ENCODE measurements around the gene LGR4.

The LGR4 gene

DNA sequence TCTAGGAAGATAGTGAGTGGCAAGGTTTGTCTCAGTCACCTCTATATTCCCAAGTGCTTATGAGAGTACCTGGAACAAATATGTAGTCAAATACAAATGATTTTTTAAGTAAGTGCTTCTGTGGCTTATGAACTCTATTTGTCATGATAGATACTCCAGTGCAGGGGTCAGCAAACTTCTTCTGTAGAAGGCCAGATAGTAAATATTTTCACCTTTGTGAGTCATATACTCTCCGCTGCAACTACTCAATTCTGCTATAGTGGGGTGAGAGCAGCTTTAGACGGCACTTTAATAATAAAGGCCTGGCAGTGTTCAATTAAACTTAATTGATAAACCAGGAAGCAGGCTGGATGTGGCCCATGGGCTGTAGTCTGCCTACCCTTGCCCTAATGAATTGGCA lies 97.2 kb downstream of the LGR4 start:
- no peak for DNase-seq (ENCODE audit: low read depth)

GRCh38 chr11:27373856-27374602 lies 98.6 kb downstream of the LGR4 start:
- DNase-seq (ENCODE audit: low read depth): no peak

GRCh38 chr11:27373392-27373791 lies 99.2 kb downstream of the LGR4 start:
- DNase-seq (ENCODE audit: low read depth): no peak

GRCh38 chr11:27372164-27372563 lies 100.4 kb downstream of the LGR4 start:
- DNase-seq (ENCODE audit: low read depth): no peak

GRCh38 chr11:27371489-27371888 lies 101.1 kb downstream of the LGR4 start:
- no peak for DNase-seq (ENCODE audit: low read depth)

- no peak for DNase-seq (ENCODE audit: low read depth)
These were observed 102.2 kb downstream of the LGR4 start for GRCh38 chr11:27370374-27370773.

DNA sequence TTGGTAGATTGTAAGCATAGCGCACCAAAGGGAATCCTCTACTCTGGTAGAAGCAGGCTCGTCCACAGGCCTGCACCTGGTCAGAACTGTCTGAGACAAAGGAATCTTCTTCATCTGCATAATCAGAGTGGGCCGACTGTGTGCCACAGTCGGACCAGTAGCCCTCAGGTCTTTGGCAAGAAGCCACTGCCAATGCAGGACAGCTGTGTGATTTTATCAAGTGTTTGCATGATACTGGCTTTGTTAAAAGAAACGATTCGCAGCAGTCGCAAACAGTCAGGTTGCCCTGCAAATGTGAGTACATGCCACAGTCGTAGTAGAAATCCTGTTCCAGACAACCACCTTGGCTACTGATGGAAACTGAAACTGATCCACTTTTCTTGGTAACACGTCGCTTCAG lies 104.7 kb downstream of the LGR4 start:
- no peak for DNase-seq (ENCODE audit: low read depth)

GRCh38 chr11:27363576-27364117 lies 108.9 kb downstream of the LGR4 start:
- DNase-seq (ENCODE audit: low read depth): no peak

GRCh38 chr11:27362749-27363575 lies 109.6 kb downstream of the LGR4 start, which contains the start of gene CCDC34:
Gene CCDC34, minus strand, starts transcription at chr11:27363215. Its CDS starts 21 bp downstream, at chr11:27363194.
- DNase-seq (ENCODE audit: low read depth): peak; percentile 68

GRCh38 chr11:27361649-27362431 lies 110.8 kb downstream of the LGR4 start:
- DNase-seq (ENCODE audit: low read depth): no peak

DNA sequence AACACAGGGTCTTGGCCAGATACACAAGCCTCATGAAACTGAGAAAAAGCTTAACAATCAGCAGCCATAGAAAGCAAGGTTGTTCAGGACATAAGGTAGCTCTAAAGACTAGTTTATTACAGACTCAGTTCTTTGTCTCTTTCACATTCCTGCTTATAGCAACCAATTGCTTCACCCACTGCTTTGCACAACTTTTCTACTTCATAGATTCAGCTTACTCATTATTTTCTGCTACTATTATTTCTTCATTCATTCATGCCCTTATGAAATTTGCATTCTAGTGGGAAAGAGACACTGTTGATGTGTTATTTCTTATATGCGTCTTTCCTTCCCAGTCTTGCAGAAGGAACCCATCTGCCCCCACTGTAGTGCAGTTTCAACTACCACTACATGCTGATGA lies 114.3 kb downstream of the LGR4 start:
- no peak for DNase-seq (ENCODE audit: low read depth)

- no peak for DNase-seq (ENCODE audit: low read depth)
These were observed 115.3 kb downstream of the LGR4 start for GRCh38 chr11:27357250-27357649.

- DNase-seq (ENCODE audit: low read depth): no peak
These were observed 115.9 kb downstream of the LGR4 start for GRCh38 chr11:27356624-27357222.

GRCh38 chr11:27355575-27356104 lies 117.0 kb downstream of the LGR4 start:
- no peak for DNase-seq (ENCODE audit: low read depth)

GRCh38 chr11:27354359-27354965 lies 118.1 kb downstream of the LGR4 start:
- DNase-seq (ENCODE audit: low read depth): no peak

DNA sequence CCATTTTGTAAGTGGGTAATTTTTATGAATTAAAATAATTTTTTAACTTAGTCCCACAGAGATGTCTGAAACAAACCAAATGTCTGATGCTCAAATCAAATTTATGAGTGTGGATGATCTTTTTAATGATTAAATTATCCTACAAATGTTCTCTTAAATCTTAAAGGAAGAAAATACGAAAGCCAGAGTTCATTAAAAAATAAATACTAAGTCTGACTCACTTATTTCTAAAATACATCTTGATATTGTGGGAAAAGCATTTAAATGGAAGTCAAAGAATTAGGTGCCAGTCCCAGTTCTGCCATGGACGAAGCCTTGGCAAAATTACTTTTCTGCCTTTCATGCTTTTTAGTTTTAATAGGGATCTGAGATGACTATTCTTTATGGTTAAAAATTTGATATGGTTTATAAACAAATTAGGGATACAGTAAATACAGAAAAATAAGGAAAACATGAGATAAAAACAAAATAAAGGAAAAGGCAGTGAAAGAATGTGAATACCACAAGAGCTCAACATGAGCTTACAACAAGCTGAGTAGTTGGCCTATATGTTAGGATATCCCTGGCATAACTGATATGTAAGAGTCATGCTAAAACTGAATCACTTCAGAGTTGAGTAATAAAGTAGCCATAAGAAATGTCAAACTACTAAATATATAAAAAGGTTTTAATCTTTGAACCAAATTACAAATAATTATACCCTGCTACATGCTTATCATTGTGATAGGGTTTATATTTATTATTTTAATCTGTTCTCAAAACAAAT lies 118.8 kb downstream of the LGR4 start:
- no peak for DNase-seq (ENCODE audit: low read depth)

- no peak for DNase-seq (ENCODE audit: low read depth)
These were observed 119.8 kb downstream of the LGR4 start for GRCh38 chr11:27352781-27353180.

DNA sequence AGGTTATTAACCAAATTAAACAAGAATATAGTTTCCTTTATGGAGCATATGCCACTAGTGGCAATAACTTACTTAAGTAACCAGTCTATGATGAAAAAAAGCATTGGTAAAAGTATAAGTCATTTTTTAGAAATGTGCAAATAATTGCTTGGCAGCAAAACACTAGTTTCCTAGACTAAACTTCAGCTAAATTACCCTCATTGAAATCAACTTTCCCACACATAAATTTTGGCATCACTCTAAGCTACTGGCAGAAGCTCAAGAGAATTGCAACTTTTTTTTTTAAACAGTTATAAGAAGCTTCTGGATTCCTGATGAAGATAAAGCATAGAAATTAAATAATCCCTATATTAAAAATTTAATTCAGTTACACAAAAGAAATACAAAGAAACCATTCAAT lies 122.1 kb downstream of the LGR4 start:
- DNase-seq (ENCODE audit: low read depth): no peak

- no peak for DNase-seq (ENCODE audit: low read depth)
These were observed 122.7 kb downstream of the LGR4 start for GRCh38 chr11:27349919-27350318.

DNA sequence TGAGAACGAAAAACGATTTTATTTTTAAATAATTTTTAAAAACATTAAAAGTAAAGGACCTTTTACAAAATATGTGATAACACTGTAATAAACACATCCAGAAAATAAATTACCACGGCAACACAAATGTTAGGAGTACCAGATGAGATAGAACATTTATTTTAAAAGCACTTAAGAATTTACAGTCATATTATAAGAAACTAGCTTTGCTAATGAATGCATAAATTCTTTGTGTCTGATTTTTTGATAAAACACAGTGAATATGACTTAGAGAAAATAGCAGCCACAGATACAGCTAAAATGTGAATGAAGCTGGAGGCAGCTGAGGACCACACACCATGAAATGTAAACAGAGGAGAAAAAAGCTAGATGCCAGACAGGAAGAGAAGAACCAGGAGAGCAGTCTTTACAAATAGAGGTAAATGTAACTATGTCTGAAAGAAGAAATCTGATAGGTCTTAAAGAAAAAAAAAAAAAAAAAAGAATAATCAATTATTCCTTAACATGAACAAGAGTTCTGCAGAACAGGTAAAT lies 124.2 kb downstream of the LGR4 start:
- no peak for DNase-seq (ENCODE audit: low read depth)

Measured in stimulated activated CD8-positive, alpha-beta memory T cell treated with anti-CD3 and anti-CD28 coated beads, Interleukin-15, amount 100 ng/mL, for 1 hour (primary cell).